Stomach (tissue), 9 donors: Measurements from ENCODE around the gene SEMA5B. TPM values are rescaled to one million over a fixed set of nuclear protein-coding genes. Genes with fewer than 3 reads are reported as not detected.

Experiments
- DNase-seq, 2 donors: peaks; one replicate each; pipeline versions ENCODE4 v3.0.0 to v3.0.0-alpha.2; 2013 to 2019
- H3K27ac ChIP-seq, 5 donors: fragments of 200-600 bp in 4 of 5; sonication (generic) in 4 of 5; one replicate each; pipeline ENCODE4 v1.5.1; 2013 to 2019; ENCODE audit warnings: mild to moderate bottlenecking in 1 of 5, moderate library complexity in 1 of 5
- H3K27me3 ChIP-seq, 3 donors: fragments of 200-600 bp; sonication (generic); one replicate each; pipeline ENCODE4 v1.5.1; 2017 to 2019; ENCODE audit warnings: mixed run types in 1 of 3
- H3K36me3 ChIP-seq, 4 donors: fragments of 200-600 bp; sonication (generic); 1 replicate in 3 of 4; 2 replicates in 1 of 4; pipeline ENCODE4 v1.5.1; 2016 to 2019
- H3K4me1 ChIP-seq, 4 donors: fragments of 200-600 bp; sonication (generic); one replicate each; pipeline ENCODE4 v1.5.1; 2016 to 2019
- H3K4me3 ChIP-seq, 4 donors: fragments of 200-600 bp; sonication (generic) in 3 of 4; one replicate each; pipeline ENCODE4 v1.5.1; 2016 to 2019; ENCODE audit warnings: mild to moderate bottlenecking in 1 of 4
- H3K9me3 ChIP-seq, 4 donors: fragments of 200-600 bp; sonication (generic); one replicate each; pipeline ENCODE4 v1.5.1; 2016 to 2019
- CTCF ChIP-seq, 7 experiments: fragments of 450-650 bp in 4 of 7; fragments of 200-600 bp in 3 of 7; sonication (generic) in 3 of 7; IDR thresholded peaks; one replicate each; pipeline ENCODE4 v1.5.1; 2016 to 2019; ENCODE audit warnings: antibody characterized with exemption in 7 of 7, control low read depth in 2 of 7, mild to moderate bottlenecking in 1 of 7
- EP300 ChIP-seq: sonication (generic); formaldehyde crosslinking; IDR thresholded peaks from one replicate; pipeline ENCODE4 v1.6.1; 2017; ENCODE audit warnings: antibody characterized with exemption
- POLR2A ChIP-seq, 4 donors: fragments of 450-650 bp; IDR thresholded peaks; one replicate each; pipeline ENCODE4 v1.6.1; 2016; ENCODE audit warnings: antibody characterized with exemption in 4 of 4, control low read depth in 2 of 4, mild to moderate bottlenecking in 1 of 4, moderate library complexity in 1 of 4
- POLR2AphosphoS5 ChIP-seq, 3 donors: sonication (generic); formaldehyde crosslinking; IDR thresholded peaks; one replicate each; pipeline ENCODE4 v1.6.1; 2016; ENCODE audit warnings: antibody characterized with exemption in 3 of 3
- WGBS, 5 donors: extraction: QIAGEN DNeasy Blood & Tissue Kit in 3 of 5; methylation state at CpG; one replicate each; pipeline versions ENCODE4 v1.1.5 to v1.1.7; 2013 to 2018; 5-methylcytosine and 5-hydroxymethylcytosine counted together
- intact Hi-C: fragments of 100-400 bp; cut with DNase I; formaldehyde crosslinking; loops from one replicate; pipeline ENCODE4 v1.15.1; 2023; ENCODE audit warnings: low total_unique reads
- polyA plus RNA-seq, 3 donors: library from polyadenylated mRNA; stranded (reverse); fragments of 200-250 nt; gene quantifications; one replicate each; pipeline ENCODE4 v1.2.3, GENCODE V29; 2013
- total RNA-seq, 5 donors: library from RNA; depleted of rRNA; stranded (reverse); fragments of >200 nt; gene quantifications; one replicate each; pipeline versions ENCODE4 v1.1.0 to v1.2.3, GENCODE V29; 2014 to 2016
- donor health status: healthy with polysubstance abuse.
- donor health status: Bipolar disorder and iron deficiency.
- donor health status: healthy.

Gene SEMA5B
- total and polyA plus RNA-seq, 8 donors = 0.15 to 27.2 (median 1.0) TPM; not detected in 2

GRCh38 chr3:122915300-122916055 is 112.1 kb downstream of the SEMA5B start:
- H3K4me3 ChIP-seq = no peak overlapping the region
- H3K4me1 ChIP-seq = peaks cover 0 to 8% (median 3%) of the 10 kb centered on the region in 4 donors
- DNase-seq = no peak
- no peak overlapping the region for H3K27ac ChIP-seq
- TF ChIP-seq POLR2AphosphoS5 (IDR thresholded peaks at IDR 0.05) (no peak), EP300 (no peak), CTCF (IDR thresholded peaks at IDR 0.05) (no peak), POLR2A (IDR thresholded peaks at IDR 0.05) (no peak)
- WGBS, 5 donors = 82 to 88% (median 86%) methylated on average over 17 of the region's 17 CpGs
- no peaks in the 10 kb centered on the region for H3K9me3 ChIP-seq
- H3K36me3 ChIP-seq = no peaks in the 10 kb centered on the region
- intact Hi-C loops = no loop called here
- H3K27me3 ChIP-seq = peaks cover 0 to 50% (median 26%) of the 10 kb centered on the region in 3 donors

- intact Hi-C loops = no loop called here
- Histone ChIP-seq H3K9me3 (no peaks in the 10 kb centered on the region), H3K27me3 (peaks cover 0 to 49% (median 21%) of the 10 kb centered on the region in 3 donors), H3K4me3 (peak overlapping the region in 2 of 4 donors; percentile 11 to 31), H3K36me3 (no peaks in the 10 kb centered on the region), H3K4me1 (peaks cover 0 to 8% (median 3%) of the 10 kb centered on the region in 4 donors), H3K27ac (no peak overlapping the region)
- TF ChIP-seq CTCF (IDR thresholded peaks at IDR 0.05) = no peak
- TF ChIP-seq EP300 = no peak
- TF ChIP-seq POLR2AphosphoS5 (IDR thresholded peaks at IDR 0.05) = no peak
- TF ChIP-seq POLR2A (IDR thresholded peaks at IDR 0.05) = no peak
- no peak for DNase-seq
- WGBS, 5 donors = 76 to 85% (median 77%) methylated on average over 14 to 33 of the region's 33 CpGs
These were observed 113.9 kb downstream of the SEMA5B start for GRCh38 chr3:122913539-122914100.

GRCh38 chr3:122912772-122913538 is 114.6 kb downstream of the SEMA5B start:
- peaks cover 0 to 49% (median 21%) of the 10 kb centered on the region in 3 donors for H3K27me3 ChIP-seq
- H3K36me3 ChIP-seq = no peaks in the 10 kb centered on the region
- no peak for DNase-seq
- peaks cover 0 to 8% (median 3%) of the 10 kb centered on the region in 4 donors for H3K4me1 ChIP-seq
- no peak overlapping the region for H3K27ac ChIP-seq
- 27 to 44% (median 41%) methylated on average over 23 to 76 of the region's 76 CpGs for WGBS, 5 donors
- H3K9me3 ChIP-seq = no peaks in the 10 kb centered on the region
- intact Hi-C loops = no loop called here
- H3K4me3 ChIP-seq = peak overlapping the region in 3 of 4 donors; percentile 10 to 31 (median 11)
- TF ChIP-seq EP300 (no peak), POLR2AphosphoS5 (IDR thresholded peaks at IDR 0.05) (no peak), CTCF (IDR thresholded peaks at IDR 0.05) (no peak), POLR2A (IDR thresholded peaks at IDR 0.05) (no peak)

- Histone ChIP-seq H3K27ac (no peak overlapping the region), H3K9me3 (no peaks in the 10 kb centered on the region), H3K27me3 (peaks cover 0 to 49% (median 21%) of the 10 kb centered on the region in 3 donors), H3K4me3 (no peak overlapping the region), H3K36me3 (no peaks in the 10 kb centered on the region), H3K4me1 (peaks cover 0 to 8% (median 3%) of the 10 kb centered on the region in 4 donors)
- intact Hi-C loops = no loop called here
- no peak for TF ChIP-seq POLR2AphosphoS5 (IDR thresholded peaks at IDR 0.05)
- TF ChIP-seq EP300 = no peak
- TF ChIP-seq POLR2A (IDR thresholded peaks at IDR 0.05) = no peak
- no peak for TF ChIP-seq CTCF (IDR thresholded peaks at IDR 0.05)
- DNase-seq = no peak
- 90 to 93% (median 93%) methylated on average over 13 to 16 of the region's 16 CpGs; no CpG with 5 or more reads in 1 of the 5 donors for WGBS, 5 donors
These were observed 115.7 kb downstream of the SEMA5B start for GRCh38 chr3:122911901-122912300.
